Fibroblast of lung (primary cell): ENCODE results near the gene MACROD2. TPM values are rescaled to one million over a fixed set of nuclear protein-coding genes. Genes with fewer than 3 reads are reported as not detected.

Experiments
- DNase-seq, 2 donors: peaks; one replicate each; pipeline versions ENCODE4 v3.0.0 to v3.0.0-alpha.2; 2010; ENCODE audit warnings: low read depth in 2 of 2
- H2AFZ ChIP-seq: 2 replicates; pipeline ENCODE4 v1.5.1; 2012; ENCODE audit warnings: low read length, control low read depth, inconsistent platforms
- H3K27ac ChIP-seq: 2 replicates; pipeline ENCODE4 v1.5.1; 2011; ENCODE audit warnings: low read length, control low read depth; ENCODE audit not compliant: insufficient read depth
- H3K27me3 ChIP-seq: 2 replicates; pipeline ENCODE4 v1.5.1; 2011; ENCODE audit warnings: mild to moderate bottlenecking, low read length; ENCODE audit not compliant: control insufficient read depth, insufficient read depth
- H3K36me3 ChIP-seq: 2 replicates; pipeline ENCODE4 v1.5.1; 2011; ENCODE audit warnings: low read length; ENCODE audit not compliant: control insufficient read depth, insufficient read depth
- H3K4me1 ChIP-seq: 2 replicates; pipeline ENCODE4 v1.5.1; 2011; ENCODE audit warnings: low read length; ENCODE audit not compliant: control insufficient read depth, insufficient read depth; ENCODE audit errors: extremely low read depth
- H3K4me2 ChIP-seq: 2 replicates; pipeline ENCODE4 v1.5.1; 2011; ENCODE audit warnings: low read length, control low read depth; ENCODE audit not compliant: insufficient read depth; ENCODE audit errors: extremely low read depth
- H3K4me3 ChIP-seq, 4 experiments: fragments of 200-600 bp in 1 of 4; sonication (generic) in 1 of 4; replicated peaks in 1 of 4; 2 replicates each; pipeline ENCODE4 v1.5.1; 2011 to 2016; ENCODE audit warnings: low read length in 4 of 4, low read depth in 3 of 4, mild to moderate bottlenecking in 3 of 4, control low read depth in 2 of 4, inconsistent platforms in 1 of 4, mixed read lengths in 1 of 4; ENCODE audit not compliant: insufficient read depth in 1 of 4; ENCODE audit errors: control extremely low read depth in 1 of 4
- H3K79me2 ChIP-seq: 2 replicates; pipeline ENCODE4 v1.5.1; 2012; ENCODE audit warnings: mild to moderate bottlenecking, low read length, inconsistent platforms; ENCODE audit not compliant: control insufficient read depth, insufficient read depth
- H3K9ac ChIP-seq: 2 replicates; pipeline ENCODE4 v1.5.1; 2011; ENCODE audit warnings: mild to moderate bottlenecking, low read length, control low read depth; ENCODE audit not compliant: insufficient read depth
- H3K9me3 ChIP-seq: 2 replicates; pipeline ENCODE4 v1.5.1; 2012; ENCODE audit warnings: low read depth, low read length; ENCODE audit not compliant: control insufficient read depth, insufficient read depth
- H4K20me1 ChIP-seq: 2 replicates; pipeline ENCODE4 v1.5.1; 2011; ENCODE audit warnings: low read length; ENCODE audit not compliant: control insufficient read depth, insufficient read depth; ENCODE audit errors: extremely low read depth
- CTCF ChIP-seq, 2 donors: IDR thresholded peaks in 1 of 2; conservative IDR thresholded peaks in 1 of 2; 1 replicate in 1 of 2; 2 replicates in 1 of 2; pipeline ENCODE4 v1.5.1; 2011 to 2012; ENCODE audit warnings: low read length in 2 of 2, control low read depth in 1 of 2, inconsistent platforms in 1 of 2, low read depth in 1 of 2, mild to moderate bottlenecking in 1 of 2
- EZH2 ChIP-seq: IDR thresholded peaks from 2 replicates; pipeline ENCODE4 v1.5.1; 2012; ENCODE audit warnings: low read length, control low read depth, mild to moderate bottlenecking; ENCODE audit errors: missing control alignments
- polyA plus RNA-seq, 2 donors: library from polyadenylated mRNA; depleted of rRNA in 1 of 2; stranded (reverse) in 1 of 2; unstranded in 1 of 2; fragments of >200 nt; gene quantifications; 2 replicates each; pipeline ENCODE4 v1.2.1, GENCODE V29; 2011 to 2012; ENCODE audit warnings: missing spikeins in 1 of 2
- total RNA-seq: library from RNA; depleted of rRNA; stranded (reverse); fragments of >200 nt; gene quantifications from 2 replicates; pipeline ENCODE4 v1.2.1, GENCODE V29; 2014

MACROD2 gene
- total and polyA plus RNA-seq, 2 donors (not counting 1 experiment from before 2014, with no cell fraction given) = 0.54 to 1.7 TPM

- Histone ChIP-seq H3K9me3 (no peaks in the 10 kb centered on the region), H3K27me3 (no peaks in the 10 kb centered on the region), H3K36me3 (no peaks in the 10 kb centered on the region), H3K79me2 (no peaks in the 10 kb centered on the region), H3K4me1 (no peaks in the 10 kb centered on the region), H3K9ac (no peak overlapping the region), H3K4me3 (no peak overlapping the region), H3K27ac (no peak overlapping the region), H2AFZ (no peak overlapping the region), H3K4me2 (no peak overlapping the region), H4K20me1 (no peaks in the 10 kb centered on the region)
- no peak for TF ChIP-seq CTCF (conservative IDR thresholded peaks at IDR 0.05 in 1 of 2, IDR thresholded peaks at IDR 0.05 in 1 of 2; ENCODE audit: low read depth in 1 of 2, low read length in 2 of 2)
- no peak for TF ChIP-seq EZH2
- DNase-seq = no peak
Observed at GRCh38 chr20:14687313-14687712, 692.0 kb downstream of the MACROD2 start.

GRCh38 chr20:14688005-14688404 is 692.7 kb downstream of the MACROD2 start:
- no peaks in the 10 kb centered on the region for H3K9me3 ChIP-seq
- no peak overlapping the region for H3K4me2 ChIP-seq
- H2AFZ ChIP-seq = no peak overlapping the region
- H3K4me3 ChIP-seq = no peak overlapping the region
- no peaks in the 10 kb centered on the region for H3K4me1 ChIP-seq
- no peak for DNase-seq
- no peak overlapping the region for H3K27ac ChIP-seq
- H3K27me3 ChIP-seq = no peaks in the 10 kb centered on the region
- H4K20me1 ChIP-seq = no peaks in the 10 kb centered on the region
- no peak overlapping the region for H3K9ac ChIP-seq
- TF ChIP-seq CTCF (conservative IDR thresholded peaks at IDR 0.05 in 1 of 2, IDR thresholded peaks at IDR 0.05 in 1 of 2; ENCODE audit: low read depth in 1 of 2, low read length in 2 of 2) (no peak), EZH2 (no peak)
- no peaks in the 10 kb centered on the region for H3K79me2 ChIP-seq
- H3K36me3 ChIP-seq = no peaks in the 10 kb centered on the region

GRCh38 chr20:14691994-14692393 is 696.7 kb downstream of the MACROD2 start:
- H3K9ac ChIP-seq = no peak overlapping the region
- H3K36me3 ChIP-seq = no peaks in the 10 kb centered on the region
- H4K20me1 ChIP-seq = no peaks in the 10 kb centered on the region
- no peak for DNase-seq
- no peaks in the 10 kb centered on the region for H3K9me3 ChIP-seq
- H3K4me1 ChIP-seq = no peaks in the 10 kb centered on the region
- H3K27ac ChIP-seq = no peak overlapping the region
- H3K4me3 ChIP-seq = no peak overlapping the region
- H3K79me2 ChIP-seq = no peaks in the 10 kb centered on the region
- H3K4me2 ChIP-seq = no peak overlapping the region
- H2AFZ ChIP-seq = no peak overlapping the region
- H3K27me3 ChIP-seq = no peaks in the 10 kb centered on the region
- TF ChIP-seq EZH2 = no peak
- no peak for TF ChIP-seq CTCF (conservative IDR thresholded peaks at IDR 0.05 in 1 of 2, IDR thresholded peaks at IDR 0.05 in 1 of 2; ENCODE audit: low read depth in 1 of 2, low read length in 2 of 2)
